HG02571 (cell line): ENCODE results near the gene MAGI1.
"Not testable (repeated sequence)": the region's sequence is repeated elsewhere in the genome, so short reads cannot be mapped to it uniquely, and the experiment has no call there.

Experiments used
- ATAC-seq: cut with Tn5 transposase; IDR thresholded peaks from one replicate; pipeline ENCODE4 v1.9.1; 2021; ENCODE audit warnings: mild to moderate bottlenecking, moderate library complexity; ENCODE audit not compliant: unreplicated experiment

The MAGI1 gene

GRCh38 chr3:65582012-65582717 lies 456.6 kb downstream of the MAGI1 start:
- no peak for ATAC-seq

- ATAC-seq = no peak
Measured at GRCh38 chr3:65581313-65581712, 457.4 kb downstream of the MAGI1 start.

- no peak for ATAC-seq
Measured at GRCh38 chr3:65578861-65579260, 459.9 kb downstream of the MAGI1 start.

GRCh38 chr3:65577843-65578430 lies 460.8 kb downstream of the MAGI1 start:
- ATAC-seq = no peak

- no peak for ATAC-seq
Measured at GRCh38 chr3:65576966-65577365, 461.8 kb downstream of the MAGI1 start.

GRCh38 chr3:65576228-65576627 lies 462.5 kb downstream of the MAGI1 start:
- ATAC-seq = no peak

GRCh38 chr3:65575376-65575840 lies 463.3 kb downstream of the MAGI1 start:
- ATAC-seq = no peak

GRCh38 chr3:65573548-65574116 lies 465.1 kb downstream of the MAGI1 start:
- ATAC-seq = no peak

GRCh38 chr3:65572175-65572777 lies 466.4 kb downstream of the MAGI1 start:
- no peak for ATAC-seq

- no peak for ATAC-seq
Measured at GRCh38 chr3:65569845-65570405, 468.8 kb downstream of the MAGI1 start.

GRCh38 chr3:65569129-65569528 lies 469.6 kb downstream of the MAGI1 start:
- ATAC-seq = no peak

GRCh38 chr3:65568497-65568896 lies 470.2 kb downstream of the MAGI1 start:
- no peak for ATAC-seq

- not testable (repeated sequence) for ATAC-seq
Measured at GRCh38 chr3:65565744-65566143, 473.0 kb downstream of the MAGI1 start.

GRCh38 chr3:65564483-65564882 lies 474.2 kb downstream of the MAGI1 start:
- ATAC-seq = no peak

GRCh38 chr3:65563861-65564260 lies 474.9 kb downstream of the MAGI1 start:
- no peak for ATAC-seq

- no peak for ATAC-seq
Measured at GRCh38 chr3:65562447-65562846, 476.3 kb downstream of the MAGI1 start.

GRCh38 chr3:65561617-65562016 lies 477.1 kb downstream of the MAGI1 start:
- ATAC-seq = no peak

GRCh38 chr3:65560901-65561300 lies 477.8 kb downstream of the MAGI1 start:
- no peak for ATAC-seq

- ATAC-seq = no peak
Measured at GRCh38 chr3:65560133-65560532, 478.6 kb downstream of the MAGI1 start.

- ATAC-seq = no peak
Measured at GRCh38 chr3:65559643-65560042, 479.1 kb downstream of the MAGI1 start.

- no peak for ATAC-seq
Measured at GRCh38 chr3:65558826-65559225, 479.9 kb downstream of the MAGI1 start.
